Stimulated activated naive CD8-positive, alpha-beta T cell treated with anti-CD3 and anti-CD28 coated beads, Interleukin-15, Interleukin-2, amounts not matched to agents 100 U/mL and 50 U/mL, for 24 hours (primary cell): ENCODE results near the gene CA11.

ENCODE experiments used
- ATAC-seq: fragments of 150-1000 bp; cut with Tn5 transposase; one replicate; pipeline ENCODE4 v1.10.0; 2021
- DNase-seq: peaks from one replicate; pipeline ENCODE4 v3.0.0; 2021

Gene CA11

DNA sequence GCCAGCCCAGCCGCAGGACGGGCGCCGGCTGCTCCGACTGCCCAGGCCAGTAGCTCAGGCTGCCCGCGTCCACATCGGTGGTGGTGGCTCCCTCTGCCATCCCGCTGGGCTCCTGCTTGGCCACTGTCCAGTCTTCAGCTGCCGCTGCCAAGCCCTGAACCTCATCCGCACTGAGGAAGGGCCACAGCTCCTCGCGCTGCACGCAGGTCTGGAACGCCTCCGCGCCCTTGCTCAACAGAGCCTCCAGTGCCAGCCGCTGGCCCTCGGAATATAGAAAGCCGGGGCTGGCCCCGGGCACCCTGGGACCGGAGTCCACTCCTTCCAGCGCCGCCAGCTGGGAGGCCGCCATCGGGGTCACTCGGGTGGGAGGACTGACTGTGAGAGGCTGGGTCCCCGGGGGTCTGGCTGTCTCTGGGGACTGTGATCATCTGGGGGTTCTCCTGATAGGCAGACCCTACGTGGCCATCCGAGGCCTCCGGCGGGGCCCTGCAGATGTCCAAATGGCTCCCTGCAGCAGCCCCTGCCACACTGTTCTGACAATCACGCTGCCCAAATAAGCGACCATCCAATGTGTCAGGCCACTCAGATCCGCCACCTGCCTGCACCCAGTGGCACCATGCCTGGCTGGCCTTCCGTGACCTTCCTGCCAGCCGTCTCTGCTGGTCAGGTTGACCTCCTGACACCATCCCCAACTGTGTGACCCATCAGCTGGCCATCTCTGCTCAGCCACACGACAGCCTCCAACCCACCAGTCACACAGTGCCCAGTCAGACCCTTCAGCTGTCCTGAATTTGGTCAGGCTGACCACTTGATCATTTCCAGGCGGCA is 32.7 kb downstream of the CA11 start:
- peak; percentile 26 for DNase-seq
- no peak for ATAC-seq

DNA sequence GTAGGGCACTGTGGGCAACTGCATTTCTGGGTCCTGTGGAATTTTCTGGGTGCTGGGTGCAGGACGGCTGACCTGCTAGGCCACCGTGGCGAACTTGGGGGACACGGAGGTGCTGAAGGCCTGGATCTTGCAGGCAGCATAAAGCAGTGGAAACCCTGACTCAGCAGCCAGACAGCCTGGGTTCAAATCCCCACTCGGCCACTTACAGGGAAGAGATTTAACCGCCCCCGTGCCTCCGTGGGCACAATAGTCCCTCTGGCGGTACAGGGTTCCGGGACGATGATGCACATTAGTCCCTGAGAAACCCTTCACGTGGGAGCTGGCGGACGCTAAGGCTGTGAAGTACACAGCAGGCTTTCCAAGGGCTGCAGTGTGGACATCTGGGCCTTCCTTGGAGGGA is 34.1 kb downstream of the CA11 start:
- no peak for ATAC-seq
- no peak for DNase-seq

DNA sequence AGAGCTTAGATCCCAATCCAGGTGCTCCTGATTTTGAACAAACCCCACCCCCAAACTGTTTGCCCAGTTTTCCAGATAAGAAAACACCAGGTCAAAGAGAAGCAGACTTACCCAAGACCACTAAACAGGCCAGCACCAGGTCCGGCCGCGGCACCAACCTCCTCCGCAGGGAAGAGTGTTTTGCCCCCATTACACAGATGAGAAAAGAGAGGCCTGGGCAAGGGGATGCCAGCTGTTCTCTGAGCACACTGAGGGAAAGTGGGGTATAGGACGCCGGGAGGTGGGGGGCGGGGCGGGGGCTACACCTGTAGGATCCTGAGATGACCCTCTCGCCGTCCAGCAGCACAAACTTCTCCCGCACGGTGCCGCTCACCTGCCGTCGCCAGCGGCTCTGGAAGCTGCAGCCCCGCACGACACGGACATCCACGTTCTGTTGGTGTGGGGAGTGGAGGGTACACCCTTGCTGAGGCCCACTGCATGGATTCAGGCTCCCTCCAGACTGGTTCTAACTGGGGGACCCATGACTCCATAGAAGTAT is 36.3 kb downstream of the CA11 start:
- DNase-seq (no peak), ATAC-seq (no peak)

DNA sequence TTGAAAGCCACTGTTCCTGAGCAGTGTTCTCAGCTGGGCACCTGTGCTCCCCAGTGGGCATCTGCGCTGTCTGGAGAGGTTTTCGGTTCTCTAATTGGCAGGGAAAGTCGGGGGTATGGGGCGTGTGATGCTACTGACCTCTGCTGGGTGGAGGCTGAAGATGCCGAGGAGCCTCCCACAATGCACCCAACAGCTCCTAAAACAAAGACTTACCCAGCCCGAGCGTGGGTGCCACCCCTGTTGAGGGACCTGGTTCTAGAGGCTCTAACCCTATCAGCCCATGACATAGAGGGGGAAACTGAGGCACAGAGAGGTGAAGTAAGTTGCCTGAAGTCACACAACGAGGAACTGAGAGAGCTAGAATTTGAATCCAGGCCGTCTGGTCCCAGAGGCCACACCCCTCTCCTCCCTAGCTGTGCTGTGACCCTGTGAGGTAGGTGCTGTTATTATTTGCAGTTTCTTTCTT is 37.2 kb downstream of the CA11 start:
- DNase-seq (peak; percentile 55), ATAC-seq (peak; percentile 51)

DNA sequence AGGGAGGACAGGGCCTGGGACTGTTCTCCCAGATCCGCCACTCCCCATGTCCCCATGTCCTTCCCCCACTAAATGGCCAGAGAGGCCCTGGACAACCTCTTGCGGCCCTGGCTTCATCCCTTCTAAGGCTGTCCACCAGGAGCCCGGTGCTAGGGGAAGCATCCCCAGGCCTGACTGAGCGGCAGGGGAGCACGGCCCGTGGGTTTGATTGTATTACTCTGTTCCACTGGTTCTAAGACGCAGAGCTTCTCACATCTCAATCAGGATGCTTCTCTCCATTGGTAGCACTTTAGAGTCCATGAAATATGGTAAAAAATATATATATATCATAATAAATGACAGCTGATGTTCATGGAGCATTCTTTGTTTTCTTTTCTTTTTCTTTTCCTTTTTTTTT is 38.6 kb downstream of the CA11 start:
- no peak for ATAC-seq

DNA sequence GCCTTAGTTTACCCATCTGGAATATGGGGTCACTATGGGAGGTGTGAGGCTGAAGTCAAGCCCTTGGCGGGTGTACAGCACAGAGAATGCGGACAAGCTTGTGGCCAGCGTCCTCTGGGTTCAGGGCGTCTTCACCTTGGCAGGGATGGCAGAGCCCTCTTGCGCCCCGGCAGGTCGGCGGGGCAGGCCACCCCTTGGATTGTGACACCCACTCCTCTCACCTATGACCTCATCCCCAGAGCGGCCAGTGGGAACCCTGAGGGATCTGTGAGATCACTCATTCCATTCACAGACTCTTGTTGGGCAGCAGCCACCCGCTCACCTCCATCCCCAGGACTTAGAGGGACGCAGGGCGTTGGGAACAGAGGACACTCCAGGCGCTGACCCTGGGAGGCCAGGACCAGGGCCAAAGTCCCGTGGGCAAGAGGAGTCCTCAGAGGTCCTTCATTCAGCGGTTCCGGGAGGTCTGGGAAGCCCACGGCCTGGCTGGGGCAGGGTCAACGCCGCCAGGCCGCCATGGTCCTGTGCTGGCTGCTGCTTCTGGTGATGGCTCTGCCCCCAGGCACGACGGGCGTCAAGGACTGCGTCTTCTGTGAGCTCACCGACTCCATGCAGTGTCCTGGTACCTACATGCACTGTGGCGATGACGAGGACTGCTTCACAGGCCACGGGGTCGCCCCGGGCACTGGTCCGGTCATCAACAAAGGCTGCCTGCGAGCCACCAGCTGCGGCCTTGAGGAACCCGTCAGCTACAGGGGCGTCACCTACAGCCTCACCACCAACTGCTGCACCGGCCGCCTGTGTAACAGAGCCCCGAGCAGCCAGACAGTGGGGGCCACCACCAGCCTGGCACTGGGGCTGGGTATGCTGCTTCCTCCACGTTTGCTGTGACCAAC is 39.3 kb downstream of the CA11 start, which contains the start of gene SPACA4:
Gene SPACA4 (plus strand): TSS at position 280 of the 896 bp plus-strand sequence. CDS start 237 bp downstream, at position 517.
- DNase-seq (no peak), ATAC-seq (no peak)

More for the DNA sequence above, 38.6 kb downstream of the CA11 start:
- DNase-seq = no peak

DNA sequence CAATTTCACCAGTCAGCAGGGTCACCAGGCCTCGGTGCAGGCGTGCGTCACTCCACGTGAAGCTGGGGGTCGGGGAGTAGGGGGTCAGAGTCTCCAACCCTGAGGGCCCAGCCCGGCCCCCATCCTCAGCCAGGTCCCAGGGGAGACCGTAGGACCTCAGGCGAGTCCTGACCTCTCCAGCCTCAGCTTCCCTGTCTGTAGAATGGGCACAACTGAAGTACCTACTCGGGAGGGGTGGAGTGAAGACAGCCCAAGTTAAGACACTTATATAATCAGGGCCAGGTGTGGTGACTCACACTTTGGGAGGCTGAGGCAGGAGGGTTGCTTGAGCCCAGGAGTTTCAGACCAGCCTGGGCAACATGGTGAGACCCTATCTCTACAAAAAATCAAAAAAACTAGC is 42.1 kb downstream of the CA11 start:
- DNase-seq = no peak
- no peak for ATAC-seq

DNA sequence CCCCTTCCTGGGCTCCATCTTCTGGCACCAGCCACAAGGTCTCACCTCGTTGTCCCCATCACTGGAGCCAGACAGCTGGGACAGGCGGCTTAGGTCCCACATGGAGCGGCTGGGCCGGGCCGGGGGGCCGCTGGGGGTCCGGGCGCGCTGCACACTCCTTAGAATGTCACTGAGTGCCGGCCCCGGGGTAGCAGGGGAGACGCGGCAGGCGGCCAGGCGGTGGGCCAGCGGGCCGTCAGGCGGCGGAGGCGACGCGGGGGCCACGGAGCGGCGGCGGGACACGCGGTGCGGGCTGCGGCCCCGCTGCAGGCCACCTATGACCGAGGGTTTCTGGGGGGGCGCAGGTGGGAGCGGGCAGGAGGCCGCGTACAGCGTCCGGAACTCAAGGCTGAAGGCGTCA is 42.5 kb downstream of the CA11 start:
- no peak for DNase-seq
- no peak for ATAC-seq

DNA sequence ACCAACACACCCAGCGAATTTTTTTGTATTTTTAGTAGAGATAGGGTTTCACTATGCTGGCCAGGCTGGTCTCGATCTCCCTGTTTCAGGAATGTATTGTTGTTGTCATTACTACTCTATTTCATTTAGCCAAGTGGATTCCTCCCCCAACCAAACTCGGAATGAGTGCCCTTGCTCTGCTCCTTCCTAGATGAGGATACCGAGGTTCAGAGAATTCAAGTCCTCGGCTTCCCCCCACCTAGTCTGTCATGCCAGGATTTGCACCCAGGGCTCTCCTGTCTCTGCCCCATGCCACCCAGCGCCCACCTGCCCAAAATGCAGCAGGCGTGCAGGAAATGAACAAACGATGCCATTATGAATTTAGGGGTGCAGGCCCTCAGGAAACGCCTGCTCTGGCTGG is 43.0 kb downstream of the CA11 start:
- DNase-seq (no peak), ATAC-seq (no peak)

DNA sequence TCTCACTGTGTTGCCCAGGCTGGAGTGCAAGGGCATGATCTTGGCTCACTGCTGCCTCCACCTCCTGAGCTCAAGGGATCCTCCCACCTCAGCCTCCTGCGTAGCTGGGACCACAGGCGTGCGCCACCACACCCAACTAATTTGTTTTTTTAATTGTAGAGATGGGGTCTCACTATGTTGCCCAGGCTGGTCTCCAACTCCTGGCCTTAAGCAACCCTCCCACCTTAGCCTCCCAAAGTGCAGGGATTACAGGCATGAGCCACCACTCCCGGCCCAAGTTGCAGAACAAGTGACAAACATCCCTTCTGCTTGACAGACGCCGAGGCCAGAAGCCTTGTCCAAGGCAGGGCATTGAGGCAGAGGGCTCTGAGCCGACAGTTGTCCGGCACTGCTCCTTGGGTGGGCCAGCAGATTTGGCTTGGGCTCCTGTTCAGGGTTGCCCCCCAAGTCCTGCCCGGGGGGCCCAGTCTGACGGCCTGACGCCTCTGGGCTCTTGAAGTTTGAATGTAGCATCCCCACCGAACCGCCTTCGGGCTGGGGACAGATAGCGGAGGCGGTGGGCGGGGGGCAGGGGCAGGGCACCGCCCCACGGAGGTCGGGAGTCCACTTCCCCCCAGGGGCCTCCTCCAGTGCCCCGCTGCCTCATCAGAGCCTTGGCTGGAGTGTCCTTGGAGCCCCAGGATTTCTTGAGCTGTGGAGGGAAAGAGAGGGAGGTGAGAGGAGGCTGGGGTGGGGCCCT is 45.1 kb downstream of the CA11 start:
- ATAC-seq = no peak
- DNase-seq = no peak

DNA sequence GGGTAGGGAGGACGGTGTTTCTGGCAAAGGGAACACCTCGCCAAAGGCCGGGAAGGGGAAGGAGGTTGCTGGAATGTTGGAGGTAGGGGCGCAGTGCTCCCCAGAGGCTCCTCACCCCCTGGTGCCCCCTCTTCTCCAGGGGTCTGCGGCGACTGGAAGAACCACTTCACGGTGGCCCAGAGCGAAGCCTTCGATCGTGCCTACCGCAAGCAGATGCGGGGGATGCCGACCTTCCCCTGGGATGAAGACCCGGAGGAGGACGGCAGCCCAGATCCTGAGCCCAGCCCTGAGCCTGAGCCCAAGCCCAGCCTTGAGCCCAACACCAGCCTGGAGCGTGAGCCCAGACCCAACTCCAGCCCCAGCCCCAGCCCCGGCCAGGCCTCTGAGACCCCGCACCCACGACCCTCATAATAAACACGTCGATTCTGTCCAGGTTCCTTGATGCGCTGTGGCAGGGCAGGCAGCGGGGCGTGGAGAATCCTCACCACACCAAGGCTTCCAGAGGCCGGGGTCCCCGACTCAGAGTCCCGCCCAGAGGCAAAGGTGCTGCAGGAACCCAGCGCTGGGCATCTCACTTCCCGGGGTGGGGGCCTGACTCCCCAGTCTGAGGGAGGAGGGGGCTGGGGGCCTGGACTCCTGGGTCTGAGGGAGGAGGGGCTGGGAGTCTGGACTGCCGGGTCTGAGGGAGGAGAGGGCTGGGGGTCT is 46.8 kb downstream of the CA11 start:
- no peak for ATAC-seq
- DNase-seq = no peak

DNA sequence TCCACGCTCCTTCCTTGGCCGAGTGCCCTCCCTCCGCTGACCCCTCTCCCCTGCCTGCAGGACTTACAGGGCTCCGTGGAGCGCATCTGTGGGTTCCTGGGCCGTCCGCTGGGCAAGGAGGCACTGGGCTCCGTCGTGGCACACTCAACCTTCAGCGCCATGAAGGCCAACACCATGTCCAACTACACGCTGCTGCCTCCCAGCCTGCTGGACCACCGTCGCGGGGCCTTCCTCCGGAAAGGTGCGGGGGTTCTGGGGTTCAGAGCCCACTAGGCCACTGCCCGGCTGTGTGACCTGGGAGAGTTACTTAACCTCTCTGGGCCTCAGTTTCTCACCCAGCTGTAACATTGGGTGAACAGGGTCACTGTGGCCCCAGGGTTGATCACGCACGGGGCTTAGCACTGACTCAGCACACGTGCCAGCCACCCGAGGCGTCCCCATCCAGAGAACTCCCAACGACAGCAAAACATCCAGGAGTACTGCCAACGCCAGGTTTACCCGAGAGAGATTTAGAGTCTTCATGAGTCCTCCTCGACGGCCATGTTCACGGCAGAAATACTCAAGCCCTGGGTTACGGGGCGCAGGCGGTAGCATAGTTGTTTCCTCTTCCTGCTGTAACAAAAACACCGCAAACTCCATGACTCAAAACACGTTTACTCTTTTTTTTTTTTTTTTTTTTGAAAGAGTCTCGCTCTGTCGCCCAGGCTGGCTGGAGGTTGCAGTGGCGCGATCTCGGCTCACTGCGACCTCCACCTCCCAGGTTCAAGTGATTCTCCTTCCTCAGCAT is 49.1 kb downstream of the CA11 start:
- DNase-seq (peak; percentile 21), ATAC-seq (peak; percentile 32)

DNA sequence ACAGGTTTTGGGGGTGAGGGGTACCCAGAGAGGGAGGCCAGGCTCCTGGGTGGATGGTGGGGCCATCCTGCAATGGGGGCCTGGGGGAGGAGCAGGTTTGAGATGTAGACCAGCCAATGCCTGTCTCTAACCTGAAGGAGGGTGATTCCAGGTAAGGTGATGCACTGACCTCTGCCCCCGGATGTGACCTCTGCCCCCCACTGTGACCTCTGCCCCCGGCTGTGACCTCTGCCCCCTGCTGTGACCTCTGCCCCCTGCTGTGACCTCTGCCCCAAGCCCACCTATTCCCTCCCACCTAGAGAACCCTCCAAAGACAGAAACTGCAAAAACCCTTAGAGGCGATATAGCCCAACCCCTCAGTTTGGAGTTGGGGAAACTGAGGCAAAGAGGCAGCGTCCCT is 49.8 kb downstream of the CA11 start:
- DNase-seq (no peak), ATAC-seq (no peak)

DNA sequence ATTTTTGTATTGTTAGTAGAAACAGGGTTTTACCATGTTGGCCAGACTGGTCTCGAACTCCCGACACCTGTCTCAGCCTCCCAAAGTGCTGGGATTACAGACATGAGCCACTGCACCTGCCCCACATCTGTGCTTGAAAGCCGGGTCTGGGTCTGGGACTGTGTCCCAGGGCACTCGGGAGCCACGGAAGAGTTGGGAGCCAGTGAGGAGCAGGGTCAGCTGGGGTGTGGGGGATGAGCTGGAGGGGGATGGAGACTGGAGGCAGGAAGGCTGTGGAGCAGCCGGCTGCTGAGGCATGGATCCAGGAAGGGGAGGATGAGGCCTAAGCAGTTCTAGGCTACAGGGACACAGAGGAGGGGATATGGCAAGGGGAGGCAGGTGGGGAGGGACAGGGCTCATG is 50.2 kb downstream of the CA11 start:
- no peak for ATAC-seq
- DNase-seq = no peak

DNA sequence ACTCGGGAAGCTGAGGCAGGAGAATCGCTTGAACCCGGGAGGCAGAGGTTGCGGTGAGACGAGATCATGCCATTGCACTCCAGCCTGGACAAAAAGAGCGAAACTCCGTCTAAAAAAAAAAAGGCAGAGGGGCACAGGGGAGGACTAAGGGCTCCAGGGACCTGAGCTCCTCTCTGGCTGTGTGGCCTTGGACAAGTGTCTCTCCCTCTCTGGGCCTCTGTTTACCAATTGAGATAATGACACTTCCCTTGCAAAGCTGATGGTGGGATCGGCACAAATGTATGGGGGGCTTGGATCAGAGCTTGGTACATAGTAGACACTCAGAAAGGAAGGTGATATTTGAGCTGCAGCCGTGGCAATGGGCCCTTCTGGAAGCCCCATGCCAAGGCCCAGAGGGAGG is 50.8 kb downstream of the CA11 start:
- no peak for ATAC-seq
- DNase-seq = no peak

DNA sequence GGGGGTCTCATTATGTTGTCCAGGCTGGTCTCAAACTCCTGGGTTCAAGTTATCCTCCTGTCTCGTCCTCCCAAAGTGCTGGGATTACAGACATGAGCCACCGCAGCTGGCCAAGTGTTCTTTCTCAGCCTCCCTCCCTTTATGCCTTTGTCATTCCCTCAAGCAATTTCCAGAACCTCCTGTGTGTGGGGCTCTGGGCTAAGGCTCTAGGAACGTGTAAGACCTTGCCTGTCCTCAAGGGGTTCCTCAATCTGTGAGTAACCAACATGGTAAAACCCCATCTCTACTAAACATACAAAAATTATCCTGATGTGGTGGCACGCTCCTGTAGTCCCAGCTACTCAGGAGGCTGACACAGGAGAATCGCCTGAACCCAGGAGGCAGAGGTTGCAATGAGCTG is 55.0 kb downstream of the CA11 start:
- DNase-seq (no peak), ATAC-seq (no peak)

DNA sequence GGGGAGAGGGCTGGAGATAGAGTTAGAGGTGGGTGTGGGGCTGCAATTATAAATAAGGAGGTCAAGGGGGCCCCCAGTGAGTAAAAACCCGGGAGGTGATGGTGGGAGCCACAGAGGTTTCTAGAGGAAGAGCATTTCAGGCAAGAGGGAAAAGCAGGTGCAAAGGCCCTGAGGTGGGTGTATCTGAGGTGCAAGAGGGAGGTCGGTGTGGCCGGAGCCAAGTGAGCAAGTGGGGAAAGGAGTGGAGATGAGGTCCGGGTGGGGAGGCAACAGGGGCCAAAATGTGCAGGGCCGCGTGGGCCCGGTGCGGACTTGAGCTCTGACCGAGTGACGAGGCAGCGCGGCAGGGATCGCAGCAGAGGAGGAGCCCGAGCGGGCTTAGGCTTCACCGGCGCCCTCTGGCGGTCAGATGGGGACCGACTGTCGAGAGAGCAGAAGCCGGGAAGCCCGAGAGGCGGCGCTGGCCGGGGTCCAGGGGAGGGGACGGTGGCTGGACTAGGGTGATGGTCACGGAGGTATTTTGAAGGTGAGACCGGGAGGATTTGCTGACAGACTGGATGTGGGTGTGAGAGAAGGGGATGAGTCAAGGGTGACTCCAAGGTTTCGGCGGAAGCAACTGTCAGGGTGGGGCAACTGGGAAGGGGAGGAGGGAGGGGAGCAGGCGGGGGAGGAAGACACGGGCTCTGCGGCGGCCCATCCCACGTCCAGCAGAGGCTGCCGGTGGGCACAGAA is 57.2 kb downstream of the CA11 start:
- ATAC-seq (peak; percentile 85), DNase-seq (peak; percentile 95)
